Bone marrow (tissue), 2 donors: ENCODE data around the gene TAF4.
A peak's percentile ranks its signal among the peaks of the same experiment; 100 is the strongest.

Source experiments
- DNase-seq, 2 donors: peaks; one replicate each; lab custom pipeline; 2025; lab: John Stamatoyannopoulos, UW

Gene TAF4

DNA sequence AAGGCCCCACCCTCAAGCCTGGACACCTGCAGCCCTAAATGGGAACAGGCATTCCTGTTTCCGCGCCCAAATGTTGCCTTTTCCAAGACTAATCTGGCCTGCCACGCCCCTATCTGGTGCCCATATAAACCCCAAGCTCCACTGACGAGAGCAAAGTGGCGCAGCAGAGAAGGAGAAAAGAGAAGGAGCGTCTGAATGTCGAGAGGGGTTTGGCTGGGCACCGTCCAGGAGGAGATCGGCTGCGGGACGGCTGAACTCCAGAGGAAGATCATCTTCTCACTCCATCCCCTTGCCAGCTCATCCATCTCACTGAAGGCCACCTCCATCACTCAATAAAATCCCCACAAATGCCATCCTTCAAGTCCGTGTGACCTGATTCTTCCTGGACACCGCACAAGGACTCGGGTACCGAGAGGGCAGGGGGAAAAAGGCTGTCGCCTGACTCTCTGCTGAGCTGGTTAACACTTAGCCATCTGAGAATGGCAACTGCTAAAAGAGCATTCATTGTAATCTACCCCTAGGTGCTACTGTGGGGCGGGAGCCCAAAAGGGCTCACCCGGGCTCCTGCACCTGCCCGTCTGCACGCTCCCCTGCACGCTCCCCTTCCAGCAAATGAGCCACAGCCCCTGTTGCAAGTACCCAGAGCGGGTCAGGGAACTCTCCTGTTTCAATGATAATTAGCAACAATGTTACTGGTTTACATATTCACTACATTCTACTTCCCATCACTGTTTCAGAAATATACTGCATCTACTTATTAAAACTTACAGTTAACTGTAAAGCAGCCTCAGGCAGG, 23.5 kb downstream of the TAF4 start:
- DNase-seq = no peak

DNA sequence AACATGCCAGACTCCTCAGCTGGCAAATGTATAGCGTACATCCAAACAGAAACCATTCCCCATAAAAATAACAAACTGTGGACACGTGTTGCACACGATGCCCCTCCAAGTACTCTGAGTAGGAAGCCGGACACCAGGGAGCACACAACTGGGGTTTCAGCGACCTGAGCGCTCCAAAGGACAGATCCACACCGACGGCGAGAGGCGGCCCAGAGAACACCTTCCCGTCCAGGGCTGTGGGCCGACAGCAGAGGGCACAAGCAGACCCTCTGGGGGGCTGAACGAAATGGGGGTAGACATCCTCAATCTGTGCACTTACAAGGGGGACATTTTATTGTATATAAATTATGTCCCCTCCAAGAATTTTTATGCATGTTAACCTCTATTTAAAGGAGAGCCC, 24.7 kb downstream of the TAF4 start:
- no peak for DNase-seq

DNA sequence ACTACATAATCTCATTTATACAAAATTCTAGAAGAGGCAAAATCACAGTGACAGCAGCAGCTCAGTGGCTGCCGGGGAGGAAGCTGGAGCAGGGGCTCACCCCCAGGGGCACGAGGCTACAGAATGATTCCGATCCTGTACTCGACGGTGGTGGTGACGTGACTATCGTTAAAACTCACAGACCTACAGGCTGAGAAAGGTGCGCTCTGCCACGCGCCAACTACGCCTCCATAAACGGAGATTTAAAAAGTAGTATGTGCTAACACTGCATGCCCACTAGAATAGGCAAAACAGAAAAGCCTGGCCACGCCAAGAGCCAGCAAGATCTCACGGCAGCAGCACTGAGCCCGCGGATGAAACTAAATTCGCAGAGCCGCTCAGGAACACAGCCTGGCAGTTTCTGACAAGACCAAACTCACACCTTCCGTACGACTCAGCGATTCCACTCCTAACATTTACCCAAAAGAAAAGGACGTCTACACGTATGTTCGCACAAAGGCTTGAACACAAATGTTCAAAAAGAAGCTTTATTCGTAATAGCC, 25.2 kb downstream of the TAF4 start:
- no peak for DNase-seq

DNA sequence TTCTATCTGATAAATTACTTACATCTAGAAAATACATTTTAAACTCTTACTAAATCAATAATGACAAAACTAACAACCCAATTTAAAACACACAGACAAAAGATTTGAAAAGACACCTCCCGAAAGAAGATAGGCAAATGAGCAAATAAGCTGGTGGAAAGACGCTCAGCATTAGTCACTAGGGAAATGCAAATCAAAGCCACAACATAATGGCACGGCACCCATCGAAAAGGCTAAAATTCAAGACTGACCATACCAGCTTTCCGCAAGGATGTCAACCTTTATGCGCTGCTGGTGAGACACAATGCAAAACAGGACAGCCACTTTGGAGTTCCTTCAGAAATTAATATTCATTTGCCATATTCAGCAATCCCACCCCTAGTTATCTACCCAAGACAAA, 25.9 kb downstream of the TAF4 start:
- DNase-seq = no peak

DNA sequence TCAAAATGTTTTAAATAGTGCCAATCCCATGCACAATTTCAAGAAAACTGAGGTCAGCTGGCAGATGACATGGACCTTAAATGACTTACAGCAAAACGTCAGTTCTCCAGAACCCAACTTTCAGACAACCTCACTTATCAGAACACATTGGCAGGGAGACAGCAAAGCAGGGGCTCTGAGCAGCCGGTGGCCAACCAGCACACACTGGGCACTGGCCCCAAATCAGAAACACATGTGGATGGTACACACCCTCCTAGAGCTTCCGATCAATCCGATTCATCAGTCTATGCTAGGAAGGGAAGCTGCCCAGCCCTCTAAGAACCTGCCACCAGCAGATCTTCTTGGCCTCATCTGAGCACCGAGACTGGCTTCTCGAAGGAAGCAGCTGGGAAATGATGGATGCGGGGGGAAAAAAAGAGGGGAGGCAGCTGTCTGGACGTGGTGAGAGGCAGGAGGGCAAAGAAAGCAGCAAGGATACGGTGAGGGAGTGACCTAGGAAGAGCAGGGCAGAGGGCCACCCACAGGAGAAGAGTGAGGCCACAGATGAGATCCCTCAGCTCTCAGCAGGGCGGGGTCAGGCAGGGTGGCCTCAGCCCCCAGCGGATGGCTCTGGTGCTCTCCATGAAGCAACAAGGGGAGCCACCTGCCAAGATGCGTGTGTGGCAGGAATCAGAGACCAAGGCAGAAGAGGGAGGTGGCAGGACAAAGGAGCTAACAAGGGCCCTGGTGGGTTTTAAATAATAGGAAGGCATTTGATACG, 32.9 kb downstream of the TAF4 start:
- no peak for DNase-seq

DNA sequence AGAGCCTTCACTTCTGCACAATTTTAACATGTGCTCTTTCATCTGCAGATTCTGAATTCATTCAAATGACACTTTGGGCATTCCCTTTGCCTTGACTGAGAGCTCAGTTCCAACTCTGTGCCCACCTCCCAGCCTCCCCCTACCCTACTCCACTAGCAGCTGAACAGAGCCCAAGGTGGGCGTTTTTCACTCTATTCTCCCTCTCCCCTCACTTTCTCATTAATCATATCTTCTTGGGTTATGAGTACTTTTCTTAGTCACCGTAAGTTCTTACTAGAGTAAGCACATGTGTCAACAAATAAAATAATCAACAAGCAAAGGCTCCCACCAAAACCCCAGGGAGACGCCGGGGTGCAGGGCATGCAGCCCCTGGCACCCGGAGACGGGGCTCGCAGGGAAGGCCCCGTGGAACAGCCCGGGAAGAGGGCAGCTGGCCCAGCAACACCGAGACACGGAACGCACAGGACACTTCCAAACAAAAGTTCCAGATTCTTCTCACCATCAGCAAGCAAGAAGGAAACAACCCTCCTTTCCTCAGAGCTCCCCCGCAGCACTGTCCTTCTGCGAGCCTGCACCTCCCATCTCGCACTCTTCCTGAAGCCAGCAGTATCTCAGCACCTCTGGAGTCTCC, 34.1 kb downstream of the TAF4 start:
- DNase-seq = no peak

DNA sequence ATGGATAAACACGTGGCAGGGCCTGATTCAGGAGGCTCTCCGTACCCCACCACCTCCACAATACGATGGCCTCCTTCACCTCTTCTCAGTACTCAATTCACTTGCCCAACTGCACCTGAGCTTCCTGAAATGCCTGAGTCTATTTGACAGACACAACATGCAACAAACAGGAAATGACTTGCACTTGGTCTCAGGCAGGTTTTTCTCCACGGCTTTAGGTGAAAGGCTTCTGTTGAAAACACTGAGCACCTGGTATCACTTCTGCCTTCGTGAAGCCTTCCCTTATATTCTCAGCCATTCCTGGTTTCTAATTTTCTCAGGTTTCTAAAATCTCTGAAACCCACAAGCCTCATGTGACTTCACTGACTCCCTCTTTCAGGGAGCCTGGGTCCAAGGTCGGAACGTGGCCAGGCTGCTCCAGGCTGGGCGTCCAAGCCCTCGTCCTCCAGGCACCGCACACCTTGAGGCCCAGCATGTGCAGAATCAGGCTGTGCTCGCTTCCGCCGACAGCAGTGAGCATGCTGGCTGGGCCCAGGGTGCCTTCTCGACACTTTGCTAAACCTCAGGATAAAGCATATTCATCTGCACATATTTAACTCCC, 34.7 kb downstream of the TAF4 start:
- no peak for DNase-seq

DNA sequence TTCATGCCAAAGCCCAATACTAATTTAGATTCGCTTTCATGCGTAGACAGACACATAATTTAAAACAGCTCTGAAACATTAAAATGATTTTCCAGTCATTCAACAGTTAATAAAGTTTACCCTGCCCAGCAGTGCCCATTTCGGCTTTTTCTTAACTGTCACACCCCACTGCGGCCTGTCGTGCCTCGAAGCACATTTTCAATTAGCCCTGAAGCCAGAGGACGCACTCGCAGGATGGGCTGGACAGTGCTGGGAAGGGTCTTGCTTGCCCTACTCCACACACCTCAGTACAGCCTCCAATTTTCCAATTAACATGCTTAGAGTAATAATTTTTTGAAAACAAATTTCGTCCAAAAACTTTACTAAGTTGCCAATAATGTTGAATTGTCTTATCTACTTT, 35.3 kb downstream of the TAF4 start:
- no peak for DNase-seq

DNA sequence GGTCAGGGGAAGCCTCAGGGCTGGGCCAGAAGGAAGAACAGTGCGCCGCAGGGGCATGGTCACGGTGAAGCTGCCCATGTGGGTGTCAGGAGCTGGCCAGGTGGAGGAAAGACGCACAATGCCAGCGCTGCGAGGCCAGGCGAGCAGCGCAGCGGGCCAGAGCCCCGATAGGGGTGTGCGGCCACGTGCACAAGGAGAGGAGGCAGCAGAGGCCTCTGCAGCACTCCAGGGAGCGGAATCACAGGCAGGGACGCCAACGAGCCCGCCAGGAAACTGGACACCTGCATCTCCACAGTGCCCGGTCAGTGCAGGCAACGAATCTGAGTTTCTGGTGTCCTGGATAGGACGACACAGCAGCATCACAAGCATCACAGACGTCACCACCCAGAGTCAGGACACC, 35.7 kb downstream of the TAF4 start:
- no peak for DNase-seq

DNA sequence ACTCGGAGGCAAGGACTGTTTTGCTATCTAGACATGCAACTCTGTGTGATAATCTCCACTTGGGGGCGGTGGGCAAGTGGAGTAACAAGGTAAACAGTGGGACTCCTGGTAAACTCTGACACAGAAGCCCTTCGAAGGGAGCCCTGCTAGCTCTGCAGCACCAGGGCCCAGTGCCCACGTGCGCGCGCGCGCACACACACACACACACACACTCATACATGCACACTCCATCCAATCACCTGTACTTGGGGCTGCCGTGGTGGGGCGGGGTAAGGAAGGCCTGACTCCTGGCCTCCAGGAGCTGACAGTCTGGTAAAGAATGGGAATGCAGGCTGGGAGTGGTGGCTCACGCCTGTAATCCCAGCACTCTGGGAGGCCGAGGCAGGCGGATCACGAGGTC, 36.4 kb downstream of the TAF4 start:
- DNase-seq = no peak

DNA sequence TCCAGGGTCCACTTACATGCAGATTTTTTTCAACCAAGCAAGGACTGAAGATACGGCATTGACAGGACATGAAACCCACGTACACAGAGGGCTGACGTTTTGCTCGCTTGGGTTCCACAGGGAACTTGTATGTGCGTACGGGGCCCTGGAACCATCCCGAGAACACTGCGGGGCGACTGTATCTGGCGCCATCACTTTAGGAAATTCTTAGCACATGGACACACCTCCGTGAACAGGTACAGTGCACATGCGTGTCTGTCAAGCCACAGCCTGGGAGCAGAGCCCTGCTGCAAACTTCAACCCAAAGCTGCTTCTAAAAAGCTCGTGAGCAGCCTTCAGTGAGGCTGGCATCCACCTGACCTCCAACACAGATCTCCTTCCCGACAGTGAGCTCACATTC, 37.3 kb downstream of the TAF4 start:
- no peak for DNase-seq

DNA sequence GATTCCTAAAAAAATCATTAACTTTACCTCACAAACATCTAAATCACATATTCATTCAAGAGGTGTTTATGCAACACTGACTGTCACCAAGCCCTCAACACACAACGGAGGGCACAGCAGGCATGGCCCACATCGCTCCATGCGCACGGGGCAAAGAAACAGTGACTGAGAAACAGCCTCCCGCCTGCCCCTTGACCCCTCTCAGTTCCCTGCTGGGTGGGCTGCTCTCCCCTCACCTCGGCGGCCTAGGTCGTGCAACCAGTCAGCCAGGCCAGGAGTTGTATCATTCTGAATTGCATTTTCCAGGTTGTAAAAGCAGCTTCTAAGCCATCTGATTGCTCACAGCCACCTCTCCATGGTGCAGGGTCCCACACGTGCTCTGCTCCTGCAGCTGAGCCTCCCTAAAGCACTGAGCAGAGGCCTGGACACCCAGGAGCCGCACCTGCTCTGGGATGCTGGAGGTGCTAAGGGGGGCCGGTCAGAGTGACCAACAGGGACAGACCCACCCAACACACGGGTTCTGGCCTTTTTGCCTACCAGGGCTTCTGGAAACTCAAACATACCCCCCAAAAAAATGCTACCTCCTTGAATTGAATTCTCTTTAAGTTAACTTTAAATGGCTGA, 37.9 kb downstream of the TAF4 start:
- DNase-seq = no peak

DNA sequence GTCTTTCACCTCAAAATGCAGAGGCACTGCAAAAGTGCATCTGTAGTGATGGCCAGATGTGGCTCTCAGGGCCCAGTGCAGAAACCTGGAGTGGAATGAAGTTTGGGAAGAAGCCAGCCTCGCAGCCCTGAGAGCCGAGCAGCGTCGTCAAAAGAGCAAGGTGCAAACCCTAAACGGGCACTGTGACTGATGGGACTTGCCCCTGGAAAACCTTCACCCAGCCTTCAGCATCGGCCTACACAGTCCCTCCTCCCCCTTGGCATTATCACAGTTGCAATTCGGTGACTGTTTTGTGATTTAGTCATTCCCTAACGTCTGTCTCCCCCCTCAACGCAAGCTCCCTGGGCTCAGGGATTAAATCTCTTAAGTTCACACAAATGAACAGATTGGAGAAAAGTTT, 38.6 kb downstream of the TAF4 start:
- no peak for DNase-seq

DNA sequence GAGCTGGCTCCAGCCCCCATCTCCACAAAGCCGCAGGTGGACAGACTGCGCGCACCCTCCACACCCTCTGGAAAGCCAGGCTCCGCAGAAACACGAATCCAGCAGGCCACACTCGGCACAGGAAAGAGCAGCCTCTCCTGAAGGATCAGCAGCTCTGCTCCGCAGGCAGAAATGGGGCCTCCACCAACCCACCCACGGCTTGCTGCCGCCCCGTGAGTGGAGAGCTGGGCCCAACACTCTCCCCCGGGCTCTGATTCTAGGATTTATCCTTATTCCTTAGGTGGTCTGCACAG, 39.2 kb downstream of the TAF4 start:
- no peak for DNase-seq

DNA sequence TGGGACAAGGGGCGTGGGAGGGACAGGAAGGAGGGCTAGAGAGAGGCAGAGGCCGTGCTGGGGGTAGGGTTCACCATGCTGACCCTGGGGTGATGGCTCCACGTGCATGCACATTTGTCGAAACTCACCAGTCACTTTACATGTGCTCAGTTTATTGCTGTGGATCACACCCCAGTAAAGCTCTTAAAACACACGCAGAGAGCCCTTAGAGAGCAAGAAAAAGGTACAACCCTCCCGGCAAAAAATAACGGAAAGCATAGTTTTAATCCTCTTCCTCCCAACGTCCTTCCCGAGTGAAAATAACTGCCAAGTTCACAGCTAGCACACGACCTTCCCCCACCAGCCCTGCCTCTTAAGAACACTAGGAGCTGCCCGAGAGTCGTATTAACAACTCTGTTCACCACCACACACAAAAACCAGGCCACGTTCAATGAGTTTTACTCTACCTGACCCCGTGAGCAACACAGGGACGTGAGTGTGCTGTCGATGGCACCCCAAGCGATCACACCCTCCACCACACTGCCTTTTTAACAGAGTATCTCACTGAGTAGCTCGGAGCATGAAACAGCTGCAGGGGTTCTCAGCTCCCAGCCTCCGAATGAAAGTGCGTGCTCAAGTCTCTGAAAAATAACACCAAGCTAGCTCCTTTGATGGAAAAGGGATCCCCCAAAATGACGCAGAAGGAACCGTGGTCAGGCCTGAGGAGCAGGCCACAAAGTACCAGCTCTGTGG, 39.7 kb downstream of the TAF4 start:
- DNase-seq = peak in 1 of 2 donors; percentile 13

DNA sequence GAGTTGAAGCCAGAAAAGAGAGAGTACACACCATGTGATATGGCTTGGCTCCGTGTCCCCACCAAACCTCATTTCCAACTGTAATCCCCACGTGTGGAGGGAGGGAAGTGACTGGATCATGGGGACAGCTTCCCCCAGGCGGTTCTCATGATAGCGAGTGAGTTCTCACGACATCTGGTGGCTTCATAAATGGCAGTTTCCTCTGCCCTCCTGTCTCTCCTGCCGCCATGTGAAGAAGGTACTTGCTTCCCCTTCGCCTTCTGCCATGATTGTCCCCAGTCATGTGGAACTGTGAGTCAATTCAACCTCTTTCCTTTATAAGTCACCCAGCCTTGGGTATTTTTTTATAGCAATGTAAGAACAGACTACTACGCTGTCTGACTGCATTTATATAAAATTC, 40.3 kb downstream of the TAF4 start:
- no peak for DNase-seq

DNA sequence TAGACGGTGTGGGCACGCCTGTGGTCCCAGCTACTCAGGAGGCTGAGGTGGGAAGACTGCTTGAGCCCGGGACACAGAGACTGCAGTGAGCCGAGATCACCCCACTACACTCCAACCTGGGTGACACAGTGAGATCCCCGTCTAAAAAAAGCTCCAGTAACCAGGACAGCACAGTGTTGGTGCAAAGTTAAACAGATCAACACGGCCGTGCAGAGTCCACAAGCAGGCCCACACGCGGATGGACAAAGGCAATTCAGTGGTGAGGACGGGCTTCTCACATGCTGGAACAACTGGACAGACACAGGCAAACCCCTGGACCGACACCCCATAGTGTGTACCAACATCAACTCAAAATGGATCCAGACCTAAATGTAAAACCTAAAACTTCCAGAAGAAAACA, 41.7 kb downstream of the TAF4 start:
- DNase-seq = no peak

DNA sequence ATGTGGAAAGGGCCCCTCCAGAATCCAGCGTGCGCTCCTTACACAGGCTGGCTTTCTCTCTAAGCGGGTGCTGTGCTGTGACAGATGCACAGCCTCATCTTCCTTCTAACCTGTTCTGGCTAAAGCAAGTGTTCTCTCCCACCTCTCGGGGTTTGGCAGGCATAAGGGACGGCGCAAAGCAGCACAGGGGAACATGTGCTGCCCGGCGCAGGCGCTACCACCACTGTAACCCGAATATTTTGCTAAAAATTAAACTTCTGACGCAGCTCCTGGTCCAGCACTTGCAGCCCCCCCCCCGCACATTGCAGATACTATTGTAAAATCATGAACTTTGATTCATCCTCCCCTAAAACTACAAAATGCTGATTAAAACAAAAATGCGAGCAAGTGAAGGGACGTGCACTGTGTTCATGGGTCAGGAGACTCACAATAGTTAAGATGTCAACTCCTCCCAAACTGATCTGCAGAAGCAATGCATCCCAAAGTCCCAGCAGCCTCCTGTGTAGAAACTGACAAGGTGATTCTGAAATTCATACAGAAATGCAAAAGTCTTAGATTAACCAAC, 43.0 kb downstream of the TAF4 start:
- DNase-seq = no peak

DNA sequence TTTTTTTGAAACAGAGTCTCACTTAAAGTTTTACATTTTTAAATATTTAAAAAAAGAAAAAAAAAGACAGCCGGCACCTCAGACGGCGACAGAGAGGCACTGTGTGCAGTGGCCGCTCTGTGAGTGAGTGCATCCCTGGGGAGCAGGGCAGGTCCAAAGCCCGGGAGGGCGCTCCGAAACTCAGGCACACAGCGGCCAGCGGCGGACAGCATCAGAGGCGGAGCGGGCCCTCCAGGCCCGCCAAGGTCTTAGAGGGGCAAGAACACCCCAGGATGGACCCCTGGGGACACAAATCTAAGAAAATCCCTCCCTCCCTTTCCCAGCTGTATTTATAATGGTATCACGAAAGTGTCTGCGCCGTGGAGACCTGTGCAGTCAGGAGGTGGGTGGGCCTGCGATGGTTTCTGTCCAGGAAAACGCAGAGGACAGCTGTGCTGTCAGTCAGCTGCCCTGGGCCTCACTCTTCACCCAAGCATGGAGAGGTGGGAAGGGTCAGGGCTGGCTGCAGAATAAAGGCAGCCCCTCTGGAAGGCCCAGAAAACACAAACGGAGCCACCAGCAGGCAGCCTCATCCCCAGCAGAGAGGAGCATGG, 43.8 kb downstream of the TAF4 start:
- no peak for DNase-seq

DNA sequence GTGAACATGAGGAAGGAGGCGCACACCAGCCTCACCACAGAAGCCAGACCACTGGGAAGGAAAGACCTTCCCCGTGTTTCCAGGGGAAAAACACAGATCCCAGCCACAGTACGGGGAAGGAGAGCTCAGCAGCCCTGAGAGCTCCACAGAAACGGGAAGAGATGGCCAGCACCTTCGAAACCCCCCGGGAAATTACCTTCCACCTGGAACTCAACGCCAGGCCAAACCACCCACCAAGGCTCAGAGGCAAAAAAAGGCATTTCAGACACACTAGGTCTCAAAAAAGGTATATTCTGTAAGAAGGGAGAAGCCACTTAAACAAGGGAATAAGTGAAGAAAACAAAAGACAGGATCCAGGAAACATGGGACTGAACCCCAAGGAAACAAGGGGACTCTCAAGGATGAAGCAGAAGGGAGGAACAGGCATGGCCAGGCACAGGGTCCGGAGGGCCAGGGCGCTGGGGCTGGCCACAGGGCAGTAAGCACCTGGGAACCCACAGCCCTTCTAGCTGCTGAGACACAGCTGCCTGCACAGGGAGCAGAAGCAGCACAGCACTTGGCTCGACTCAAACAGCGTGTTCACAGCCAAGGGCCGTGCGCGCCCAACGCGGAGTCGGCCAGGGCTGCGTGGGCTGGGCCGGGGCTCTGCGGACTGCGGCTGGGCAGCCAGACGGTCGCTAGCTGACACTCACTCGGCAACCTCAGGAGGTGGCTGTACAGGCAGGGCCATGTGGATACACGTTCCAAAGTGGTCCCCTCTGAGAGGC, 44.6 kb downstream of the TAF4 start:
- DNase-seq = no peak
